ENCODE data around the gene PTPA.

PTPA gene

GRCh38 chr9:129130791-129131190 is 19.6 kb downstream of the PTPA start:
- Mint-ChIP-seq H3K36me3 (peaks cover 38% of the 10 kb centered on the region), H3K27me3 (no peaks in the 10 kb centered on the region), H3K4me1 (peaks cover 6% of the 10 kb centered on the region), H3K4me3 (no peak overlapping the region), H3K9me3 (no peaks in the 10 kb centered on the region), H3K27ac (no peak overlapping the region)
- CTCF ChIA-PET = interaction anchor here (0.9 to 3.8 kb wide), 22 partner anchors 8 to 592 kb away, joined by 3 to 48 read pairs (median 6); partner anchors contain the start of genes IER5L and NTMT1
- no peak for DNase-seq

GRCh38 chr9:129131300-129132145 is 20.3 kb downstream of the PTPA start:
- Mint-ChIP-seq H3K9me3 (no peaks in the 10 kb centered on the region), H3K4me1 (peaks cover 6% of the 10 kb centered on the region), H3K27ac (peak overlapping the region; percentile 79), H3K4me3 (no peak overlapping the region), H3K36me3 (peaks cover 39% of the 10 kb centered on the region), H3K27me3 (no peaks in the 10 kb centered on the region)
- DNase-seq = peak; percentile 90
- CTCF ChIA-PET = interaction anchor here (0.6 to 3.8 kb wide), 39 partner anchors 8 to 592 kb away, joined by 3 to 48 read pairs (median 4); partner anchors contain the start of genes IER5L and NTMT1

GRCh38 chr9:129133082-129133481 is 21.9 kb downstream of the PTPA start:
- Mint-ChIP-seq H3K36me3 (peaks cover 41% of the 10 kb centered on the region), H3K4me3 (no peak overlapping the region), H3K27me3 (no peaks in the 10 kb centered on the region), H3K4me1 (peaks cover 6% of the 10 kb centered on the region), H3K9me3 (no peaks in the 10 kb centered on the region), H3K27ac (no peak overlapping the region)
- CTCF ChIA-PET = interaction anchor here (1.2 to 3.7 kb wide), 3 partner anchors 9 to 491 kb away, joined by 3 to 48 read pairs (median 24); no protein-coding TSS in a partner anchor
- no peak for DNase-seq

GRCh38 chr9:129135476-129135875 is 24.3 kb downstream of the PTPA start:
- H3K27me3 Mint-ChIP-seq = no peaks in the 10 kb centered on the region
- H3K27ac Mint-ChIP-seq = no peak overlapping the region
- H3K4me3 Mint-ChIP-seq = no peak overlapping the region
- H3K4me1 Mint-ChIP-seq = peaks cover 21% of the 10 kb centered on the region
- DNase-seq = no peak
- CTCF ChIA-PET = interaction anchor here (1.1 to 1.8 kb wide), 2 partner anchors 7 to 479 kb away, joined by 4 to 6 read pairs; no protein-coding TSS in a partner anchor
- peaks cover 38% of the 10 kb centered on the region for H3K36me3 Mint-ChIP-seq
- H3K9me3 Mint-ChIP-seq = no peaks in the 10 kb centered on the region

GRCh38 chr9:129136446-129137035 is 25.3 kb downstream of the PTPA start:
- no peak overlapping the region for H3K27ac Mint-ChIP-seq
- no peaks in the 10 kb centered on the region for H3K27me3 Mint-ChIP-seq
- no peak for DNase-seq
- no peaks in the 10 kb centered on the region for H3K9me3 Mint-ChIP-seq
- H3K4me3 Mint-ChIP-seq = no peak overlapping the region
- peaks cover 30% of the 10 kb centered on the region for H3K36me3 Mint-ChIP-seq
- H3K4me1 Mint-ChIP-seq = peaks cover 30% of the 10 kb centered on the region
- CTCF ChIA-PET = interaction anchor here (0.7 to 1.8 kb wide), 4 partner anchors 10 to 478 kb away, joined by 3 to 6 read pairs (median 4); no protein-coding TSS in a partner anchor

- H3K9me3 Mint-ChIP-seq = no peaks in the 10 kb centered on the region
- peaks cover 32% of the 10 kb centered on the region for H3K4me1 Mint-ChIP-seq
- H3K36me3 Mint-ChIP-seq = peaks cover 26% of the 10 kb centered on the region
- H3K4me3 Mint-ChIP-seq = no peak overlapping the region
- peak overlapping the region; percentile 28 for H3K27ac Mint-ChIP-seq
- no peaks in the 10 kb centered on the region for H3K27me3 Mint-ChIP-seq
- DNase-seq = no peak
- CTCF ChIA-PET = interaction anchor here (1.2 to 3.3 kb wide), 9 partner anchors 35 to 487 kb away, joined by 3 to 22 read pairs (median 6); partner anchors contain the start of gene NTMT1
These were observed 26.3 kb downstream of the PTPA start for GRCh38 chr9:129137292-129138143.

GRCh38 chr9:129138144-129138462 is 26.9 kb downstream of the PTPA start:
- no peak for DNase-seq
- CTCF ChIA-PET = interaction anchor here (1.0 to 3.3 kb wide), 10 partner anchors 7 to 487 kb away, joined by 3 to 22 read pairs (median 6); partner anchors contain the start of gene NTMT1
- H3K27ac Mint-ChIP-seq = no peak overlapping the region
- no peaks in the 10 kb centered on the region for H3K27me3 Mint-ChIP-seq
- peaks cover 29% of the 10 kb centered on the region for H3K36me3 Mint-ChIP-seq
- H3K4me3 Mint-ChIP-seq = no peak overlapping the region
- peaks cover 38% of the 10 kb centered on the region for H3K4me1 Mint-ChIP-seq
- no peaks in the 10 kb centered on the region for H3K9me3 Mint-ChIP-seq

GRCh38 chr9:129138476-129139232 is 27.4 kb downstream of the PTPA start:
- Mint-ChIP-seq H3K4me1 (peaks cover 39% of the 10 kb centered on the region), H3K36me3 (peaks cover 26% of the 10 kb centered on the region), H3K4me3 (peak overlapping the region; percentile 74), H3K9me3 (no peaks in the 10 kb centered on the region), H3K27me3 (no peaks in the 10 kb centered on the region), H3K27ac (peak overlapping the region; percentile 96)
- no peak for DNase-seq
- CTCF ChIA-PET = interaction anchor here (0.6 to 3.3 kb wide), 25 partner anchors 8 to 652 kb away, joined by 3 to 22 read pairs (median 4); partner anchors contain the start of gene NTMT1

GRCh38 chr9:129139233-129139992 is 28.2 kb downstream of the PTPA start:
- Mint-ChIP-seq H3K4me3 (peak overlapping the region; percentile 74), H3K27me3 (no peaks in the 10 kb centered on the region), H3K36me3 (peaks cover 29% of the 10 kb centered on the region), H3K27ac (peak overlapping the region; percentile 96), H3K9me3 (no peaks in the 10 kb centered on the region), H3K4me1 (peaks cover 39% of the 10 kb centered on the region)
- CTCF ChIA-PET = interaction anchor here (0.8 to 4.7 kb wide), 33 partner anchors 9 to 651 kb away, joined by 3 to 55 read pairs (median 4); partner anchors contain the start of genes IER5L, MIGA2 and NTMT1
- DNase-seq = peak; percentile 86

GRCh38 chr9:129139993-129140396 is 28.8 kb downstream of the PTPA start:
- Mint-ChIP-seq H3K27me3 (no peaks in the 10 kb centered on the region), H3K4me1 (peaks cover 39% of the 10 kb centered on the region), H3K36me3 (peaks cover 24% of the 10 kb centered on the region), H3K9me3 (no peaks in the 10 kb centered on the region), H3K4me3 (peak overlapping the region; percentile 74), H3K27ac (peak overlapping the region; percentile 96)
- DNase-seq = peak; percentile 86
- CTCF ChIA-PET = interaction anchor here (0.7 to 4.7 kb wide), 20 partner anchors 9 to 586 kb away, joined by 3 to 55 read pairs (median 5); partner anchors contain the start of genes IER5L and MIGA2

GRCh38 chr9:129140397-129141065 is 29.3 kb downstream of the PTPA start:
- no peaks in the 10 kb centered on the region for H3K27me3 Mint-ChIP-seq
- H3K4me1 Mint-ChIP-seq = peaks cover 39% of the 10 kb centered on the region
- H3K4me3 Mint-ChIP-seq = peak overlapping the region; percentile 74
- H3K9me3 Mint-ChIP-seq = no peaks in the 10 kb centered on the region
- peak; percentile 36 for DNase-seq
- CTCF ChIA-PET = interaction anchor here (0.7 to 4.7 kb wide), 16 partner anchors 9 to 586 kb away, joined by 3 to 55 read pairs (median 6); partner anchors contain the start of genes IER5L and MIGA2
- H3K36me3 Mint-ChIP-seq = peaks cover 21% of the 10 kb centered on the region
- peak overlapping the region; percentile 96 for H3K27ac Mint-ChIP-seq

Data from activated naive CD4-positive, alpha-beta T cell treated with anti-CD3 and anti-CD28 coated beads, Interleukin-2, amount 10 ng/mL, durations not matched to agents 7 days and 5 days (primary cell).